HEK293T (cell line): ENCODE data around the gene AMER1.

Experiments
- ARNT ChIP-seq: fragments of 450-650 bp; IDR thresholded peaks from 2 replicates; pipeline ENCODE4 v1.6.1; 2017; ENCODE audit warnings: mild to moderate bottlenecking
- ELF4 ChIP-seq: fragments of 450-650 bp; IDR thresholded peaks from 2 replicates; pipeline ENCODE4 v1.6.1; 2017; ENCODE audit warnings: antibody characterized with exemption
- FOXK2 ChIP-seq: fragments of 450-650 bp; IDR thresholded peaks from 2 replicates; pipeline ENCODE4 v1.6.1; 2016; ENCODE audit warnings: mild to moderate bottlenecking
- FOXM1 ChIP-seq: fragments of 450-650 bp; IDR thresholded peaks from 2 replicates; pipeline ENCODE4 v1.6.1; 2017; ENCODE audit warnings: mild to moderate bottlenecking, borderline replicate concordance
- HDGF ChIP-seq: fragments of 450-650 bp; IDR thresholded peaks from 2 replicates; pipeline ENCODE4 v1.6.1; 2017; ENCODE audit warnings: antibody characterized with exemption, borderline replicate concordance
- SP1 ChIP-seq: fragments of 450-650 bp; IDR thresholded peaks from 2 replicates; pipeline ENCODE4 v1.6.1; 2017
- SUZ12 ChIP-seq: fragments of 450-650 bp; IDR thresholded peaks from 2 replicates; pipeline ENCODE4 v1.6.1; 2016; ENCODE audit warnings: mild to moderate bottlenecking
- TARDBP ChIP-seq: fragments of 450-650 bp; IDR thresholded peaks from 2 replicates; pipeline ENCODE4 v1.6.1; 2016

DNA sequence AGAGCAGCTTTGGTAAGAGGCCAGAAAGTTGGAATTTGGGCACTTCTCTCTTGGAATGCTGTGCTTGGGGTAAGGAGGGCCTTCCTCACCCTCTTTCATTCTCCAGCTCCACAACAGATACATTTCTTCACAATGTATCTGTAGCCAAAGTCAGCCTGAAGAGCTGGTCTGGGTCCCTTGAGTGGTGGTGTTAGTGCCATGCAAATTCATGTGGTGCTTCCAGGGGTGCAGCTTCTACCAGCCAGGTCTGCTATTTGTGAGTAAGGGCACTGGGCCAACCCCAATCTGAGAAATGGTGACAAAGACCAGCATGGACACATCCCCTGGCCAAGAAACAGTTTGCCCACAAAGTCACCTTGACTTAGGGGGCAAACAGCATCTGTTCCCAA is 17.8 kb downstream of the AMER1 start:
- TF ChIP-seq SP1 (no peak), ELF4 (no peak), ARNT (no peak), TARDBP (no peak), FOXM1 (no peak), HDGF (no peak), SUZ12 (no peak), FOXK2 (no peak)
